GM11168 (cell line): ENCODE results near the gene N4BP3.

Experiments used
- in situ Hi-C: fragments of 300-500 bp; cut with MboI; formaldehyde crosslinking; loops from one replicate; pipeline ENCODE4 v1.12.0; 2022; ENCODE audit warnings: low sequenced_read_pairs; ENCODE audit not compliant: unreplicated experiment

N4BP3 gene

GRCh38 chr5:178094345-178094744 is 19.0 kb upstream of the N4BP3 start:
- in situ Hi-C loops, result no loop called here

- in situ Hi-C loops, result no loop called here
Observed at GRCh38 chr5:178098685-178099084, 14.6 kb upstream of the N4BP3 start.

- in situ Hi-C loops, result no loop called here
Observed at GRCh38 chr5:178103612-178104011, 9.7 kb upstream of the N4BP3 start.

- in situ Hi-C loops, result no loop called here
Observed at GRCh38 chr5:178104492-178104891, 8.8 kb upstream of the N4BP3 start.

- in situ Hi-C loops, result no loop called here
Observed at GRCh38 chr5:178106086-178106485, 7.2 kb upstream of the N4BP3 start.

- in situ Hi-C loops, result no loop called here
Observed at GRCh38 chr5:178106556-178107239, 6.6 kb upstream of the N4BP3 start.

GRCh38 chr5:178107756-178108310 is 5.5 kb upstream of the N4BP3 start:
- in situ Hi-C loops, result no loop called here

- in situ Hi-C loops, result no loop called here
Observed at GRCh38 chr5:178108446-178108845, 4.9 kb upstream of the N4BP3 start.

GRCh38 chr5:178108966-178109365 is 4.4 kb upstream of the N4BP3 start:
- in situ Hi-C loops, result no loop called here

- in situ Hi-C loops, result no loop called here
Observed at GRCh38 chr5:178110511-178110910, 2.8 kb upstream of the N4BP3 start.

- in situ Hi-C loops, result no loop called here
Observed at GRCh38 chr5:178111925-178112324, 1.4 kb upstream of the N4BP3 start.

GRCh38 chr5:178112545-178112944 is 787 bp upstream of the N4BP3 start:
- in situ Hi-C loops, result no loop called here

GRCh38 chr5:178113841-178114324 is 551 bp downstream of the N4BP3 start:
- in situ Hi-C loops, result no loop called here

- in situ Hi-C loops, result no loop called here
Observed at GRCh38 chr5:178114325-178115135, 1.2 kb downstream of the N4BP3 start.

- in situ Hi-C loops, result no loop called here
Observed at GRCh38 chr5:178115136-178115813, 1.9 kb downstream of the N4BP3 start.

- in situ Hi-C loops, result no loop called here
Observed at GRCh38 chr5:178115814-178116142, 2.4 kb downstream of the N4BP3 start.

- in situ Hi-C loops, result no loop called here
Observed at GRCh38 chr5:178116143-178116885, 3.0 kb downstream of the N4BP3 start.

- in situ Hi-C loops, result no loop called here
Observed at GRCh38 chr5:178117923-178118701, 4.8 kb downstream of the N4BP3 start.

- in situ Hi-C loops, result no loop called here
Observed at GRCh38 chr5:178119915-178120606, 6.7 kb downstream of the N4BP3 start.
